ENCODE data around the gene SAMD14.

GRCh38 chr17:50097455-50097854 is 32.5 kb downstream of the SAMD14 start:
- TF ChIP-seq CTCF (IDR thresholded peaks at IDR 0.05) (no peak), POLR2A (IDR thresholded peaks at IDR 0.05) (no peak)

Data from Peyer's patch (tissue), 4 donors.